RPMI8226 (cell line): ENCODE data around the gene APAF1.
A peak's percentile ranks its signal among the peaks of the same experiment; 100 is the strongest.

Experiments
- DNase-seq: peaks from one replicate; pipeline ENCODE4 v3.0.0-alpha.2; 2015

The APAF1 gene

DNA sequence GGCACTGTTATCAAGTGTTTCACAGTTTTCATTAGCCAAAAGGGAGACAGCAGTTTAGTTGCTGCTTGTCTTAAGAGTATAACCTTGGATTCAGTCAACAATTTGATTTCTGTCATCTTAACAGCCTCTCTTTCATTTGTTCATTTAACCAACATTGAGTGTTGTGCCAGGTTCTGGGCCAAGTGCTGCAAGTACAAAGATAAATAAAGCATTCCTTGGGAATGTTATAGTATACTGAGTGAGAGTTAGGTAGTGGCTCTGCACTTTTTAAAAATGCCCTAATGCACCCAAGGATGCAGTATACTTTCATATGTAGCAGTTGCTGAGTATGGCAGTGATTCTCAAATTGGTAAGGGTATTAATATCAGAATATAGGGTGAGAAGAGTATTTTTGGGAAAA is 15.4 kb downstream of the APAF1 start:
- no peak for DNase-seq

GRCh38 chr12:98669751-98670150 is 24.7 kb downstream of the APAF1 start:
- DNase-seq, result no peak

- DNase-seq, result no peak
These were observed 26.4 kb downstream of the APAF1 start for GRCh38 chr12:98671459-98671858.

DNA sequence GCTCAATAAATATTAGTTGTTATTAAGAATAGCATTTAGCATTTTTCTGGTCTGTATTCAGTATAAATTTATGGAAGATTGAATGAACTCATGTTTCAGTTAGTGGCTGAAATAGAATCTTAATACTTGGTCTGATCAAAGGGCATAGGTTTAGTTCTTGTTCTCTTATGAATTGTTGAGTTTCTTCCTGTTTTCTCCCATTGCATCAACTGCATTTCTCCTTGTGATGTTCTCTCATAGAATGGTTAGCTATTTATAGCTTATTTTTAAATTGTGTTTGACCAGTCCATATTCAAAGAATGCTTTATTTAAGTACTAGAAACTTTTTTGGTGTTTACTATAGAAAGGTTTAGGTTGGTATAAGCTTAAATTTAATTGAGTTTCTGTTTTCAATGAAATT is 29.8 kb downstream of the APAF1 start:
- no peak for DNase-seq

DNA sequence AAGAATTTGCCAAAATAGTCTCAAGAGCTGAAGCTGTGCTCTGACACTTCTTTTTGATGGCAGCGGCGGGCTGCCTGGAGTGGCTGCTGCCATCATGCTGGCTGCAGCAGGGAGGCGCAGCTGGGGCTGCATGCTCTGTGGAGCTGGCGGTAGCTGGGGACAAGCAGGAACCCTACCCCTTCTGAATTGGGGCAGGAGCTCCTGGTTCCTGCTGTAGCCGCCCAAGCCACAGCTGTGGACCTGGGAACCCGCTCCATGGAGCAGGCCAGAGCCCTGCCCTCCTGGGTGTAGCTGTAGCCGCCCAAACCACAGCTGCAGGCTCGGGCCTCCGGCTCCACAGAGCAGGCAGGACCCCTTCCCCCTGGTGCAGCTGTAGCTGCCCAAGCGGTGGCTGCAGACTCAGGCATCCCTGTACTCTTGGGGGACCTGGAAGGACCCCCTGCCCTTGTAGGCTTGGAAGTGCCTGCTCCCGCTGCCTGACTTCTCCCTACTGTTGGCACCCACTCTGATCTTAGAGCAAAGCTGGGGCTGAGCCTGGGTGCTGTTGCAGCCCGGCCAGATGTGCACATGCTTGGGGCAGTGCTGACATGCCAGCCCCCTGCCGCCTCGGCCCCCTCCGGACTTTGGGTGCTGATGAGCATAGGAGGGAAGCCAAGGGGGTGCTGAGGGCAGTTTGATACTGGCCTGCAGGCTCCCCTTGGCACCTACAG is 33.3 kb downstream of the APAF1 start:
- no peak for DNase-seq

DNA sequence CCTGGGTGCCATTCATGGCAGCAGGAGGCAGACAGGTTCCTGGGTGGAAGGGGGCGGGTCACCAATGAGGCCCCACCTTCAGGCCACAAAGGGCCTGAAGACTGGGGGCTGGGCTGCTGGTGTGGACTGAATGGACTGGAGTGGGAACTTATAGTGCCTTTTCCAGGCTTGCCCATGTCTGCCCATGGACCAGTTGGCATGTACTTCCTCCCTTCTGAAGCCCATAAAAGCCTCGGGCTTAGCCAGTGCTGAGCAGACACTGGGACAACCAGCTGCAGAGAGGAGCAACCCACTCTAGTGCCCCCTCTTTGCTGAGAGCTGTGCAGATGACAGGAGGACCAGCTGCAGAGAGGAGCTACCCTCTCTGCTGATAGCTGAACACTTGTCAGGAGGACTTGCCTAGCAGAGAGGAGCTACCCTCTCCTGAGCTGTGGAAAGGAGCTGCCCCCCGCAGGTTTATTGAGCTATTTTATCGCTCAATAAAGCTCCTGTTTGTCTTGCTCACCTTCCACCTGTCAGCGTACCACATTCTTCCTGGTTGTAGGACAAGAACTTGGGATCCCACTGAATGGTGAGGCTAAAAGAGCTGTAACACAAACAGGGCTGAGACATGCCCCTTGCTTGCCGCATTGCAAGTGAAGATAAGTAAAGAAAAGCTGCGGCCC is 34.0 kb downstream of the APAF1 start:
- DNase-seq, result no peak

DNA sequence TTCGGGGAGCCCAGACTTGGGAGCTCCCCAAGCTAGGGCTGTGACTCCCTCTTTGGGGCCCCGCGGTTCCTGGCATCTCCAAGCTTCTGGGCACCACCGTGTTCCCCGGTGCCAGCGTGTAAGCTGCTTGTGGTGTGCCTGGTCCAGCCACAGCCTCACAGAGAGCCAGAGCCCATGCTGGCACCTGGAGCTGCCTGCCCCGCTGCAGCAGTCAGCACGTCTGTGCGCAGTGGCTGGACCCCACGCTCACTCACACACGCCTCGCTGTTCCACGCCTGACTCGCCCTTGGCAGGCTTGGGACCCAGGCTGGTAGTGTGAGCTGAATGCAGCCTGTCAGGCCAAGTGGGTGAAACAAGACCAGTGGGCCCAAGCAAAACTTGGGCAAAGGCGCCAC is 34.5 kb downstream of the APAF1 start:
- DNase-seq, result no peak

DNA sequence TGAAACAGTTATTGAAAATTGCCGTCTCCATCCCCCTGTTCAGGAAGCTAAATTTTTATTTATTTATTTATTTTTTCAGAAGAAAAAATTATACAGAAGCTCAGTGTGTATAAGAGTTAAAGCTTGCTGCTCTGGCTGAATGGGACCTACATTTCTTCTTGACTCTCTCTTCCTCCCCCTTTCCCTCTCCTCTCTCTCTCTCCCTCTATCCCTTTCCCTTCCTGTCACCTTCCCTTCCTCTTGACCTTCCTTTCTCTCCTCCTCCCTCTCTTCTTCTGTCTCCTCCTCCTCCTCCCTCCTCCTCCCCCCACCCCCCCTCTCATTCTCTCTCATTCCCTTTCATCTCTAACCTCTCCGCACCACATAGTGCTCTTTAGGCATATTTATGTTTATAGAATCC is 39.1 kb downstream of the APAF1 start:
- no peak for DNase-seq

GRCh38 chr12:98686603-98687002 is 41.5 kb downstream of the APAF1 start:
- DNase-seq, result no peak

DNA sequence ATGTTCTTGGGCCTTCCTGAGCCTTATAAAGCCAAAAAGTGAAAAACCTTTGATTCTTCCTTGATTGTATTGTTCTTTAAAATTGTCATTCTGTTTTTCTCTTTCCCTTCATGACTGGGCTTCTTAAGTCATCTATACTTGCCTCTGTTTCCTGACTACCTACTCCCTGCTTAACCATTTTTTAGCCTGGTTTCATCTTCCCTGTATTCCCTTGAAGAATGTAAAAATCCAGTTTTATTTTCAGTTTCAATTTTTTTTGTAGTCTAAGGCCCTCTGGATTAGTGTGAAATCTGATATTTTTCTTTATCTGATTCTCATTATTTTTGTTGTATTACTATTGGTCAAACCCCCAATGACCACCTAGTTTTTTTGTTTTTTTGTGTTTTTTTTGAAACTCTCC is 46.3 kb downstream of the APAF1 start:
- DNase-seq, result no peak

DNA sequence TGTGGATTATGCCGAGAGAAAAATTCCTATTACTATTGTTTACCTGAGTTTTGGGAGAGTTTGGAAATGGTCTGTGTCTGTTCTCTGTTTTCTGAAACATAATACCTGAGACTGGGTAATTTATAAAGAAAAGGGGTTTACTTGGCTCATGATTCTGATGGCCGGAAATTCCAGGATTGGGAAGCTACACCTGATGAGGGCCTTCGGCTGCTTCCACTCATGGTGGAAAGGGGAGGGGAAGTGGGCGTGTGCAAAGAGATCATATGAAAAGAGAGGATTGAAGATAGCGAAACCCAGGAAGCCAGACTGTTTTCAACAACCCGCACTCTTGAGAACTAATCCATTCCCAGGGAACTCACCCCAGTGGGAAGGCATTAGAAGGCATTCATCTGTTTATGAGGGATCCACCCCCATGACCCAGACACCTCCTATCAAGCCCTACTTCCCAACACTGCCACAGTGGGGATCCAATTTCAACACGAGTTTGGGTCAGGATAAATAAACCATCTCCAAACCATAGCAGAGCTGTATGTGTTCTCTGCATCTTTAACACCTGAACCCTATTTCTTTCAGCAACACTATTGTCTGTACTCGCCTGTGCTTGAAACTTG is 51.1 kb downstream of the APAF1 start:
- no peak for DNase-seq

DNA sequence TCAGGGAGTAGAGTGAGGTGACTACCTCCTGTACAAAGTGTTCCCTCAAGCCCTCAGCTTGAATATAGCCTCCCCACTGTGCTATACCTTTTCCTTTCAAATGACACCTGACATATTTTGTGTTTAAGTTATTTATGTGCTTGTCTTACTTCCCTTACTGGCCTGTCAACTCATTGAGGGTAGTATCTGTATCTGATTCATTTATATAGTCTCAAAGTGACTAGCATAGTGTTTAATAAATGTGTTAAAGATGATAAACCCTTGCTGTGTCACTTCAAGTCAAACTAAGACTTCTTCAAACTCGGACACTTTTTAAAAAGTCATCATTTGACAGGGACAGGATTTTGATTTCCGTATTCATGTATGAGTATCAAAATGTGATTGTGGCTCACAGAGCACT is 52.1 kb downstream of the APAF1 start:
- no peak for DNase-seq

- peak; percentile 74 for DNase-seq
These were observed 53.7 kb downstream of the APAF1 start for GRCh38 chr12:98698603-98699463.

DNA sequence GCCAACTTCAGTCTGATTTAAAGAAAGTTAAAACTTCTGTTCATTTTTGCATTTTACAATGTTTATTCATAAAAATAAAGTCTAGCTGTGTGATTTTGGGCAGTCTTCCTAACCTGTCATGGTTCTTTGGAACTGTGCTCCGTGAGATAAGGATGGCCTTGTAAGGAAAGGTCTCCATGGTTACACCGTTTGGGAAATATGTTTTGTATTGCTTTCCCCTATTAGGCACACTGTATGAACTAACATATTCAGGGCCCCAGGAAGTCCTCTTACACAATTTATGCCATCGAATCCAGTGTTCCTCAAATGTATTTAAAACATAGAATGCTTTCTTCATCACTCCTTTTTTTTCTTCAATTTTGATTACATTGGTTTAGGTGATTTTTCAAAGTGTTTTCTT is 54.5 kb downstream of the APAF1 start:
- no peak for DNase-seq

DNA sequence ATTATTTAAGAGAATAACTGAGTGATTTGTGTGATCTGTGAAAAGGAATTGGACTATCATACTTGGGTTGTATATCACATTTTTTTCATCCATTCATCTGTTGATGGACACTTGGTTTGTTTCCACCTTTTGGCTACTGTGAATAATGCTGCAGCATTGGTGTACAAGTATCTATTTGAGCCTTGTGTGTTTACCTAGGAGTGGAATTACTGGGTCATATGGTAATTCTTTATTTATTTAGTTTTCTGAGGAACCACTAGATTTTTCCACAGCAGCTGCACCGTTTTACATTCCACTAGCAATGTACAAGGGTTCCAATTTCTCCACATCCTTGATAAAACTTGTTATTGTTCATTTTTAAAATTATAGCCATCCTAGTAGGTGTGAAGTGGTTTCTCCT is 56.1 kb downstream of the APAF1 start:
- DNase-seq, result no peak

- no peak for DNase-seq
These were observed 63.9 kb downstream of the APAF1 start for GRCh38 chr12:98709022-98709421.

- no peak for DNase-seq
These were observed 69.3 kb downstream of the APAF1 start for GRCh38 chr12:98714426-98714825.

DNA sequence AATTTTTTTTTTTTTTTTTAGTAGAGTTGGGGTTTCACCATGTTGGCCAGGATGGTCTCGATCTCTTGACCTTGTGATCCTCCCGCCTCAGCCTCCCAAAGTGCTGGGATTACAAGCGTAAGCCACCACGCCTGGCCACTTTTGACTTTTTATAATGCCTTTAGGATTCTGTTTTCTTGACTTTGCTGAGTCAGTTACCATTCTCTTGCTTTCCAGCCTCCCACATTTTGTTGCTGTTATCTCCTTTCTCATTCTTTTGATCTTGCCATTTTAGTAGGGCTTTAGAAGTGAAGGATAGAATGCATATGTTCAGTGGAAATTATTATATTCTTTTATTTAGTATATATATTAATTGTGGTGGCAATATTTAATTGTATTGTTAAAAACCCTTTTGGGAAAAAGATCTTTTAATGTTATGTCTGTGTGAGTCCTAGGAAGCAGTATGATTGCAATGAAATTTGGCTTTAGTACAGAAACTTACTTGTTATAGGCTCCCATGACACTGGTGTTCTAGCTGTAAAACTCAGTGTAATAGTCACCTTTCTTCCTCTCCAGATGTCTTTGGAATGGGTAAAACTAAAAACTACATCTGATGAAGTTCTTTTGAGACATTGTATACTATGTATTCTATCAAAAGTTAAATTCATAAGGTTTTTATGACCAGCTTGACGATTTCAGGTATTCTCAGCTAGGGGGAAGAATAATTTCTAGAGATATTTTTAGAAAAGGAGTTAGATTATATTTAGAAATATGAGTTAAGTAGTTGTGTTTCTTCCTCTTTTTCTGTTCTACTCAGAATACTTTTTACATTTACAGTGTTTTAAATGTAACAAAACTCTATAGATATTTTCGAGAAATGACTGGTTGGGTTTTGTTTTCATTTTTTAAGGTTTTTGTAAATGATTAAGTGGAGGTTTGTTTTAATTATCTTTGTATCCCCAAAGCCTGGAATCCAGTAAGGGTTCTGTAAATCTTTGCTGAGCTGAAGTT is 74.7 kb downstream of the APAF1 start:
- DNase-seq, result no peak

DNA sequence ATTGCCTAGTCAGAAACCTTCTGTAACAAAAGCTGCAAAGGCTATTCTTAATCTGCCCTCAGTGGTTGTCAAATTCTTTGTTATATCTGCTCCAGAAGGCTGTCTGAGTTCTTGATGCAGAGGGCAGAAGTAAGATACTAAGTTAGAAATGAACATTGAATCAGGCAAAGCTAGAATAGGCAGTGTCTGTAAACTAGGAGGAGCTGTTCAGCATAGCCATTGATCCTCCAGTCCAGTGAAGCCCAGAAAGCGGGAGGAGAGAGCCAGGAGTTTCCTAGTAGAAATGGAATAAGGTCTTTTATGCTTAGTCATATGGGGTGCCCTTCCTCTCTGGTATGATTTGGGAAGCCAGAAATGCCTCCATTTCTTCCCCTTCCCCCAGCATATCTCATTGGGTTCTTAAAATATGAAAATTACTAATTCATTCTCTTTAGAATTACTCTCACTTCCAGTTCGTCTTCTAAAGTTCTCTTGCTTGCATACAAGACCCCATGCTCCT is 76.2 kb downstream of the APAF1 start:
- no peak for DNase-seq

DNA sequence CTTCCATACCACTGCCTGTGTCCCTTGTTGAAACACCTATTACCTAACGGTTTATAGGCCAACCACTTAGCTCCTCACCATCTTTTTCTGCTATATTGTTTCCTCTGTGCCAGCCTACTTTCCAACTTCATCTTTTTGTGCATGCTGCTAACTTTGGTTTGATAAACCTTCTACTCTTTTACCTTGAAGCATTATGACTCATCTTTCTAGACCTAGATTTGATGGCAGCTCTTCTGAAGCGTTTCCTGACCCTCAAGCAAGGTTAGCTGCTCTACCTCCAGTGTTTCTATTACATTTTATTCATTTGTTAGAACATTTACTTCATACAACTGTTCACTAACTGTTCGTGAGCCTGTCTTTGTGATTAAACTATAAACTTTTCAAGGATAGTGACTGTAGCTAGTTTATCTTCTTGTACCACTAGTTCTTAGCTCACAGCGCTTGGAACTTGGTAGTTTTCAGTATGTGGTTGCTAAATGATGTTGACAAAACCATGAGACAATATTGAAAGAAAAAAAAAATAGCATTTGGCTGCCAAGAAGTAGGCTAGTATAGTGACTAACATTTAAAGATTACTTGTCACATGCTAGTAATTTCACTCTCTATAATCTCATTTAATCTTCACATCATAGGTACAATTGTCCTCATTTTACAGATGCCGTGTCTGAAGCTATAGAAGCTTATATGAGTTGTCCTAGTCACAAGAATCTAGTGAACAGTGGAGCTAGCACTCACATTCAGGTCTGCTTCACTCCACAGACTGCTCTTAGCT is 79.5 kb downstream of the APAF1 start:
- no peak for DNase-seq
